H1 (cell line): ENCODE data around the gene ANO2. TPM values are rescaled to one million over a fixed set of nuclear protein-coding genes. Genes with fewer than 3 reads are reported as not detected.

Experiments used
- CTCF ChIA-PET: fragments of 300-600 bp; sonication (Branson Sonifier 250); formaldehyde crosslinking; loops from one replicate; lab custom pipeline; 2021; ENCODE audit not compliant: partially characterized antibody; lab: Charles Lee
- POLR2A ChIA-PET: fragments of 300-600 bp; sonication (Branson Sonifier 250); formaldehyde crosslinking; loops from one replicate; lab custom pipeline; 2021; ENCODE audit warnings: inconsistent platforms; ENCODE audit not compliant: partially characterized antibody; lab: Charles Lee
- DNase-seq, 2 experiments: peaks; one replicate each; pipeline versions ENCODE4 v3.0.0 to v3.0.0-alpha.2; 2010 to 2022; ENCODE audit warnings: low spot score in 2 of 2, low read depth in 1 of 2, mixed read lengths in 1 of 2
- FAIRE-seq: peaks from 2 replicates; lab custom pipeline; 2011; peaks lifted over from hg19 to GRCh38; lab: Jason Lieb, UNC
- H2AFZ ChIP-seq: 2 replicates; pipeline ENCODE4 v1.8.1; 2012; ENCODE audit warnings: low read length, inconsistent platforms
- H2AK5ac ChIP-seq: 2 replicates; pipeline ENCODE4 v1.6.1; 2013; ENCODE audit warnings: low read depth, low read length
- H2BK120ac ChIP-seq: replicated peaks from 2 replicates; pipeline ENCODE3; 2013; ENCODE audit warnings: low read depth, low read length, inconsistent platforms
- H2BK12ac ChIP-seq: 2 replicates; pipeline ENCODE4 v1.6.1; 2013; ENCODE audit warnings: low read depth, low read length
- H2BK15ac ChIP-seq: 2 replicates; pipeline ENCODE4 v1.6.1; 2013; ENCODE audit warnings: low read length
- H2BK20ac ChIP-seq: 2 replicates; pipeline ENCODE4 v1.6.1; 2013; ENCODE audit warnings: low read length
- H2BK5ac ChIP-seq: 2 replicates; pipeline ENCODE4 v1.6.1; 2013; ENCODE audit warnings: low read depth, low read length
- H3K14ac ChIP-seq: 2 replicates; pipeline ENCODE4 v1.6.1; 2013; ENCODE audit warnings: inconsistent platforms; ENCODE audit not compliant: insufficient read length
- H3K18ac ChIP-seq: 2 replicates; pipeline ENCODE4 v1.6.1; 2013; ENCODE audit warnings: low read length; ENCODE audit errors: extremely low read depth
- H3K23ac ChIP-seq: 2 replicates; pipeline ENCODE4 v1.6.1; 2013; ENCODE audit warnings: inconsistent platforms; ENCODE audit not compliant: insufficient read length
- H3K23me2 ChIP-seq: 2 replicates; pipeline ENCODE4 v1.6.1; 2013; ENCODE audit warnings: low read depth, low read length
- H3K27ac ChIP-seq: 2 replicates; pipeline ENCODE4 v1.6.1; 2011; ENCODE audit warnings: low read depth, low read length, inconsistent platforms
- H3K27me3 ChIP-seq, 4 experiments: replicated peaks in 1 of 4; 1 replicate in 1 of 4; 2 replicates in 3 of 4; pipeline versions ENCODE4 v1.6.1 to v1.8.1; 2011 to 2013; ENCODE audit warnings: low read length in 3 of 4, mild to moderate bottlenecking in 3 of 4, inconsistent platforms in 2 of 4, mixed read lengths in 2 of 4, moderate library complexity in 1 of 4; ENCODE audit not compliant: control insufficient read depth in 3 of 4, insufficient read depth in 3 of 4; ENCODE audit errors: extremely low read depth in 1 of 4
- H3K36me3 ChIP-seq, 4 experiments: 2 replicates each; pipeline versions ENCODE4 v1.6.1 to v1.8.1; 2011 to 2013; ENCODE audit warnings: mild to moderate bottlenecking in 4 of 4, low read length in 3 of 4, moderate library complexity in 2 of 4, control low read depth in 1 of 4, inconsistent platforms in 1 of 4; ENCODE audit not compliant: insufficient read depth in 4 of 4, control insufficient read depth in 2 of 4
- H3K4ac ChIP-seq: replicated peaks from 2 replicates; pipeline ENCODE3; 2013; ENCODE audit warnings: low read length, low read depth, mixed read lengths, inconsistent platforms; ENCODE audit not compliant: insufficient read length
- H3K4me1 ChIP-seq, 4 experiments: replicated peaks in 1 of 4; 1 replicate in 1 of 4; 2 replicates in 3 of 4; pipeline versions ENCODE4 v1.6.1 to v1.8.1; 2011 to 2013; ENCODE audit warnings: low read length in 3 of 4, inconsistent platforms in 2 of 4, mixed read lengths in 1 of 4; ENCODE audit not compliant: insufficient read depth in 4 of 4, control insufficient read depth in 3 of 4
- H3K4me2 ChIP-seq, 2 experiments: 2 replicates each; pipeline versions ENCODE4 v1.6.1 to v1.8.1; 2011 to 2013; ENCODE audit warnings: low read depth in 2 of 2, low read length in 2 of 2, control low read depth in 1 of 2, inconsistent platforms in 1 of 2, mild to moderate bottlenecking in 1 of 2; ENCODE audit not compliant: insufficient read depth in 1 of 2
- H3K4me3 ChIP-seq, 4 experiments: fragments of 200-600, 300-600 bp in 1 of 4; sonication (generic), shearing (Covaris generic), sonication (Bioruptor Twin) in 1 of 4; 2 replicates each; pipeline versions ENCODE4 v1.5.1 to v1.8.1; 2011 to 2016; ENCODE audit warnings: low read length in 4 of 4, low read depth in 3 of 4, control low read depth in 2 of 4, inconsistent platforms in 2 of 4, mild to moderate bottlenecking in 2 of 4, mixed read lengths in 1 of 4, moderate library complexity in 1 of 4; ENCODE audit not compliant: insufficient read depth in 2 of 4; ENCODE audit errors: extremely low read depth in 1 of 4
- H3K56ac ChIP-seq: replicated peaks from 2 replicates; pipeline ENCODE3; 2013; ENCODE audit warnings: low read depth, mild to moderate bottlenecking, mixed read lengths, low read length, inconsistent platforms; ENCODE audit not compliant: insufficient read length
- H3K79me1 ChIP-seq: 2 replicates; pipeline ENCODE4 v1.6.1; 2013; ENCODE audit warnings: low read depth, low read length, control low read depth
- H3K79me2 ChIP-seq, 2 experiments: 2 replicates each; pipeline versions ENCODE4 v1.6.1 to v1.8.1; 2012 to 2013; ENCODE audit warnings: low read length in 2 of 2, mild to moderate bottlenecking in 2 of 2, inconsistent platforms in 1 of 2; ENCODE audit not compliant: insufficient read depth in 2 of 2, control insufficient read depth in 1 of 2
- H3K9ac ChIP-seq, 4 experiments: replicated peaks in 1 of 4; 1 replicate in 1 of 4; 2 replicates in 3 of 4; pipeline versions ENCODE4 v1.6.1 to v1.8.1; 2011 to 2013; ENCODE audit warnings: low read depth in 3 of 4, low read length in 3 of 4, control low read depth in 2 of 4, mild to moderate bottlenecking in 2 of 4, moderate library complexity in 2 of 4, inconsistent platforms in 1 of 4; ENCODE audit errors: extremely low read depth in 1 of 4
- H3K9me3 ChIP-seq, 2 experiments: 2 replicates each; pipeline versions ENCODE4 v1.6.1 to v1.8.1; 2012 to 2013; ENCODE audit warnings: mild to moderate bottlenecking in 2 of 2, moderate library complexity in 2 of 2, control low read depth in 1 of 2, inconsistent platforms in 1 of 2, low read depth in 1 of 2, low read length in 1 of 2, mixed read lengths in 1 of 2; ENCODE audit not compliant: insufficient read depth in 2 of 2
- H4K20me1 ChIP-seq, 2 experiments: replicated peaks in 1 of 2; 2 replicates each; pipeline versions ENCODE3 to v1.8.1; 2011 to 2013; ENCODE audit warnings: inconsistent platforms in 2 of 2, low read length in 2 of 2, mild to moderate bottlenecking in 1 of 2; ENCODE audit not compliant: insufficient read depth in 2 of 2, control insufficient read depth in 1 of 2
- H4K5ac ChIP-seq: 2 replicates; pipeline ENCODE4 v1.6.1; 2013; ENCODE audit warnings: low read length, low read depth, mixed read lengths, inconsistent platforms; ENCODE audit not compliant: insufficient read length
- H4K8ac ChIP-seq: 2 replicates; pipeline ENCODE4 v1.8.0; 2013; ENCODE audit warnings: mild to moderate bottlenecking, moderate library complexity, low read length, inconsistent platforms; ENCODE audit not compliant: insufficient read depth; ENCODE audit errors: extremely low read depth
- H4K91ac ChIP-seq: replicated peaks from 2 replicates; pipeline ENCODE3; 2013; ENCODE audit warnings: low read length, mixed read lengths, inconsistent platforms; ENCODE audit not compliant: insufficient read length
- BACH1 ChIP-seq: IDR thresholded peaks from 2 replicates; pipeline ENCODE4 v1.6.1; 2012; ENCODE audit warnings: low read length, improper control_type of control experiment
- SP1 ChIP-seq: IDR thresholded peaks from 2 replicates; pipeline ENCODE4 v1.6.1; 2011; ENCODE audit warnings: low read depth, low read length
- YY1 ChIP-seq: IDR thresholded peaks from 2 replicates; pipeline ENCODE4 v1.6.1; 2011; ENCODE audit warnings: low read depth, mild to moderate bottlenecking, low read length
- WGBS, 2 experiments: shearing (Covaris generic) in 1 of 2; methylation state at CpG; one replicate each; pipeline versions ENCODE4 v1.1.6 to v1.1.7; 2013 to 2015; ENCODE audit warnings: low lambda C conversion rate in 2 of 2, mixed read lengths in 2 of 2, inconsistent platforms in 1 of 2, low coverage in 1 of 2, missing lambda C conversion rate in 1 of 2; ENCODE audit not compliant: insufficient replicate concordance in 2 of 2, insufficient coverage in 1 of 2, insufficient read length in 1 of 2; ENCODE audit errors: extremely low coverage in 1 of 2, missing lambda C conversion rate in 1 of 2; 5-methylcytosine and 5-hydroxymethylcytosine counted together
- polyA plus RNA-seq, 7 experiments: library from polyadenylated mRNA; depleted of rRNA in 3 of 7; stranded (reverse) in 5 of 7; unstranded in 2 of 7; fragments of >200 nt in 5 of 7; fragments of 200-250 nt in 2 of 7; gene quantifications; 1 replicate in 5 of 7; 2 replicates in 1 of 7; 4 replicates in 1 of 7; pipeline versions ENCODE4 v1.2.1 to v1.2.3, GENCODE V29; 2011 to 2013; ENCODE audit warnings: missing spikeins in 2 of 7, mixed read lengths in 2 of 7
- total RNA-seq: library from RNA; stranded (reverse); fragmentation: NEBNext Ultra II Directional; extraction: Animal tissue kit (Norgen Biotek cat#: 25700); gene quantifications from 2 replicates; pipeline ENCODE4 v1.2.1, GENCODE V29; 2021

ANO2 gene
- total and polyA plus RNA-seq, 2 of the 8 experiments (the other 6 are each of a cell fraction or from before 2014, with no cell fraction given), result 1.9 to 5.5 TPM

GRCh38 chr12:5578775-5579174 is 366.3 kb downstream of the ANO2 start:
- Histone ChIP-seq H4K8ac (no peak overlapping the region), H3K4me1 (no peaks in the 10 kb centered on the region; a peak in 1 of 7 replicates), H3K4me3 (no peak overlapping the region), H4K20me1 (no peaks in the 10 kb centered on the region), H3K23me2 (no peaks in the 10 kb centered on the region; the same call in 1 of the 2 replicates), H3K27ac (no peak overlapping the region), H3K36me3 (no peaks in the 10 kb centered on the region), H3K18ac (no peak overlapping the region), H3K9ac (no peak overlapping the region), H3K79me2 (no peaks in the 10 kb centered on the region), H3K79me1 (no peaks in the 10 kb centered on the region), H2BK12ac (no peak overlapping the region), H2BK20ac (no peak overlapping the region), H4K91ac (no peak overlapping the region), H3K56ac (no peak overlapping the region), H3K23ac (no peak overlapping the region), H3K14ac (no peak overlapping the region), H2AFZ (no peak overlapping the region), H2BK120ac (no peak overlapping the region), H2BK5ac (no peak overlapping the region), H3K9me3 (no peaks in the 10 kb centered on the region), H3K27me3 (no peaks in the 10 kb centered on the region), H2BK15ac (no peak overlapping the region), H3K4ac (no peak overlapping the region), H2AK5ac (no peak overlapping the region), H3K4me2 (no peak overlapping the region), H4K5ac (no peak overlapping the region)
- ChIA-PET POLR2A (no interaction called here), CTCF (interaction anchor here (1.0 to 3.6 kb wide), 5 partner anchors 14 to 166 kb away, joined by 4 to 9 read pairs (median 4); no protein-coding TSS in a partner anchor)
- WGBS, 2 experiments, result 92% methylated on average over 3 of the region's 3 CpGs; no CpG with 5 or more reads in 1 of the 2 experiments
- FAIRE-seq (no peak), DNase-seq (no peak)
- TF ChIP-seq YY1, result no peak
- TF ChIP-seq SP1, result no peak
- TF ChIP-seq BACH1, result no peak
